B cell (primary cell): ENCODE results near the gene FRYL. TPM values are rescaled to one million over a fixed set of nuclear protein-coding genes. Genes with fewer than 3 reads are reported as not detected.

Experiments
- ATAC-seq: fragments of 200-7000 bp; cut with Tn5 transposase; one replicate; pipeline ENCODE4 v1.10.0; 2021; ENCODE audit warnings: low read depth, mild to moderate bottlenecking, moderate number of reproducible peaks, moderate library complexity
- CTCF ChIA-PET: fragments of 350-600 bp; sonication (Branson Sonifier 250); formaldehyde crosslinking; loops from one replicate; lab custom pipeline; 2021; ENCODE audit warnings: antibody characterized with exemption, inconsistent platforms; lab: Charles Lee
- POLR2A ChIA-PET: fragments of 350-600 bp; sonication (Branson Sonifier 250); formaldehyde crosslinking; loops from one replicate; lab custom pipeline; 2021; ENCODE audit warnings: antibody characterized with exemption; lab: Charles Lee
- DNase-seq: peaks from one replicate; pipeline ENCODE4 v3.0.0; 2013
- H2AFZ ChIP-seq: 2 replicates; pipeline ENCODE4 v1.6.1; 2012; ENCODE audit warnings: mild to moderate bottlenecking, low read depth, low read length; ENCODE audit not compliant: insufficient read depth, poor library complexity, severe bottlenecking
- H3K27ac ChIP-seq, 2 donors: 1 replicate in 1 of 2; 2 replicates in 1 of 2; pipeline ENCODE4 v1.5.1; 2012 to 2013; ENCODE audit warnings: low read length in 2 of 2, mild to moderate bottlenecking in 2 of 2, moderate library complexity in 1 of 2
- H3K27me3 ChIP-seq, 4 experiments: fragments of 200-600 bp in 1 of 4; sonication (generic) in 1 of 4; replicated peaks in 1 of 4; 1 replicate in 2 of 4; 2 replicates in 2 of 4; pipeline versions ENCODE4 v1.6.1 to v1.7.0; 2013 to 2016; ENCODE audit warnings: low read length in 3 of 4, mild to moderate bottlenecking in 2 of 4, mixed read lengths in 1 of 4, moderate library complexity in 1 of 4; ENCODE audit not compliant: insufficient read depth in 4 of 4, control insufficient read depth in 3 of 4; ENCODE audit errors: control extremely low read depth in 1 of 4
- H3K36me3 ChIP-seq, 2 experiments: replicated peaks in 1 of 2; 1 replicate in 1 of 2; 2 replicates in 1 of 2; pipeline versions ENCODE4 v1.6.1 to v1.7.1; 2013; ENCODE audit warnings: low read length in 1 of 2; ENCODE audit not compliant: insufficient read depth in 2 of 2, control insufficient read depth in 1 of 2; ENCODE audit errors: control extremely low read depth in 1 of 2, extremely low read depth in 1 of 2
- H3K4me1 ChIP-seq, 2 donors: fragments of 200-600 bp in 1 of 2; sonication (generic) in 1 of 2; 1 replicate in 1 of 2; 2 replicates in 1 of 2; pipeline versions ENCODE4 v1.5.1 to v1.6.1; 2013 to 2017; ENCODE audit warnings: low read length in 2 of 2; ENCODE audit not compliant: control insufficient read depth in 2 of 2, insufficient read depth in 2 of 2
- H3K4me2 ChIP-seq: replicated peaks from 2 replicates; pipeline ENCODE3; 2012; ENCODE audit warnings: mild to moderate bottlenecking, low read depth, low read length; ENCODE audit not compliant: poor library complexity, severe bottlenecking
- H3K4me3 ChIP-seq, 5 experiments: fragments of 200-600 bp in 1 of 5; sonication (generic) in 1 of 5; 1 replicate in 3 of 5; 2 replicates in 2 of 5; pipeline versions ENCODE4 v1.5.1 to v1.7.0; 2011 to 2016; ENCODE audit warnings: low read length in 4 of 5, mild to moderate bottlenecking in 4 of 5, low read depth in 2 of 5, control low read depth in 1 of 5, moderate library complexity in 1 of 5; ENCODE audit not compliant: insufficient read depth in 1 of 5; ENCODE audit errors: control extremely low read depth in 1 of 5, extremely low read depth in 1 of 5
- H3K79me2 ChIP-seq: fragments of 200-600 bp; sonication (generic); one replicate; pipeline ENCODE4 v1.6.0; 2016; ENCODE audit warnings: low read length; ENCODE audit not compliant: control insufficient read depth, insufficient read depth
- H3K9ac ChIP-seq: fragments of 200-600 bp; sonication (generic); 2 replicates; pipeline ENCODE4 v1.6.1; 2017; ENCODE audit warnings: mild to moderate bottlenecking, low read length, moderate library complexity
- H3K9me3 ChIP-seq, 3 donors: one replicate each; pipeline versions ENCODE4 v1.6.1 to v1.7.1; 2013; ENCODE audit warnings: low read length in 2 of 3; ENCODE audit not compliant: control insufficient read depth in 2 of 3, insufficient read depth in 1 of 3; ENCODE audit errors: control extremely low read depth in 1 of 3
- H4K20me1 ChIP-seq: 2 replicates; pipeline ENCODE4 v1.6.0; 2012; ENCODE audit warnings: mild to moderate bottlenecking, low read length; ENCODE audit not compliant: insufficient read depth, control insufficient read depth, poor library complexity, severe bottlenecking
- H3K27ac Mint-ChIP-seq: one replicate; pipeline ENCODE4 v1.8.0; 2021; ENCODE audit warnings: mixed read lengths
- H3K27me3 Mint-ChIP-seq: one replicate; pipeline ENCODE4 v1.8.0; 2021; ENCODE audit warnings: mixed read lengths
- H3K4me1 Mint-ChIP-seq: one replicate; pipeline ENCODE4 v1.8.0; 2021; ENCODE audit warnings: mixed read lengths
- H3K4me3 Mint-ChIP-seq: one replicate; pipeline ENCODE4 v1.8.0; 2021; ENCODE audit warnings: mixed read lengths
- H3K9me3 Mint-ChIP-seq: one replicate; pipeline ENCODE4 v1.8.0; 2022; ENCODE audit warnings: mixed read lengths; ENCODE audit not compliant: insufficient read depth
- CTCF ChIP-seq: fragments of 200-600 bp; IDR thresholded peaks from one replicate; pipeline ENCODE4 v1.8.0; 2022; ENCODE audit warnings: antibody characterized with exemption, mild to moderate bottlenecking
- EZH2 ChIP-seq: IDR thresholded peaks from 2 replicates; pipeline ENCODE4 v1.6.1; 2012; ENCODE audit warnings: borderline replicate concordance, low read depth, mild to moderate bottlenecking, moderate library complexity, low read length; ENCODE audit not compliant: insufficient read depth, poor library complexity, severe bottlenecking
- WGBS: methylation state at CpG from one replicate; pipeline ENCODE4 v1.1.5; 2013; ENCODE audit warnings: missing lambda C conversion rate; ENCODE audit not compliant: insufficient coverage; 5-methylcytosine and 5-hydroxymethylcytosine counted together
- intact Hi-C: fragments of 100-400 bp; cut with micrococcal nuclease; formaldehyde crosslinking; loops from one replicate; pipeline ENCODE4 v1.10.0; 2022
- polyA plus RNA-seq: library from polyadenylated mRNA; depleted of rRNA; stranded (reverse); fragments of >200 nt; gene quantifications from 2 replicates; pipeline ENCODE4 v1.2.3, GENCODE V29; 2012
- total RNA-seq, 2 donors: library from RNA; stranded (reverse); fragments of 120-200 nt in 1 of 2; gene quantifications; 1 replicate in 1 of 2; 2 replicates in 1 of 2; pipeline versions ENCODE4 v1.2.3 to v1.2.4, GENCODE V29; 2013 to 2022

Gene FRYL
- total and polyA plus RNA-seq, 2 donors (not counting 1 experiment from before 2014, with no cell fraction given): 15.5 to 138 TPM

- peaks cover 50% of the 10 kb centered on the region for H3K79me2 ChIP-seq
- Mint-ChIP-seq H3K4me1 (peaks cover 36% of the 10 kb centered on the region), H3K27ac (no peak overlapping the region), H3K27me3 (no peaks in the 10 kb centered on the region), H3K9me3 (no peaks in the 10 kb centered on the region), H3K4me3 (no peak overlapping the region)
- no peaks in the 10 kb centered on the region for H3K27me3 ChIP-seq
- CTCF ChIA-PET: interaction anchor here (0.7 to 4.1 kb wide), 4 partner anchors 28 to 118 kb away, joined by 3 to 36 read pairs (median 3); no protein-coding TSS in a partner anchor
- H3K27ac ChIP-seq: peak overlapping the region in 1 of 2 donors; percentile 24
- no peaks in the 10 kb centered on the region for H3K9me3 ChIP-seq
- DNase-seq: no peak
- H3K4me3 ChIP-seq: no peak overlapping the region
- no peak overlapping the region for H2AFZ ChIP-seq
- H3K9ac ChIP-seq: no peak overlapping the region
- no peak overlapping the region for H3K4me2 ChIP-seq
- H3K4me1 ChIP-seq: peaks cover 6 to 20% of the 10 kb centered on the region in 2 donors
- POLR2A ChIA-PET: interaction anchor here (0.6 kb wide), 1 partner anchor 25 kb away, joined by 3 read pairs; no protein-coding TSS in a partner anchor
- no peaks in the 10 kb centered on the region for H4K20me1 ChIP-seq
- TF ChIP-seq CTCF: no peak
- TF ChIP-seq EZH2: no peak
- H3K36me3 ChIP-seq: peaks cover 0 to 2% of the 10 kb centered on the region in 2 experiments
- intact Hi-C loops: loop anchor here (1.0 to 10.0 kb wide), 4 partner anchors 46 to 226 kb away; partner anchors contain the start of gene OCIAD2
- WGBS: 100% methylated on average over 1 of the region's 12 CpGs
- ATAC-seq: no peak
Observed at GRCh38 chr4:48680848-48681568, 99.1 kb downstream of the FRYL start.

- Histone ChIP-seq H3K9me3 (no peaks in the 10 kb centered on the region), H3K36me3 (no peaks in the 10 kb centered on the region), H4K20me1 (peaks cover 9% of the 10 kb centered on the region), H3K4me2 (no peak overlapping the region), H3K27me3 (no peaks in the 10 kb centered on the region), H2AFZ (no peak overlapping the region), H3K9ac (no peak overlapping the region), H3K4me1 (peaks cover 0 to 3% of the 10 kb centered on the region in 2 donors), H3K4me3 (no peak overlapping the region), H3K27ac (no peak overlapping the region), H3K79me2 (peaks cover 32% of the 10 kb centered on the region)
- H3K4me1 Mint-ChIP-seq: peaks cover 7% of the 10 kb centered on the region
- no peak for ATAC-seq
- H3K9me3 Mint-ChIP-seq: peaks cover 4% of the 10 kb centered on the region
- no peak for TF ChIP-seq CTCF
- no peak for DNase-seq
- ChIA-PET POLR2A (no interaction called here), CTCF (no interaction called here)
- WGBS: no CpG with 5 or more reads among the region's 3 CpGs
- H3K27me3 Mint-ChIP-seq: no peaks in the 10 kb centered on the region
- intact Hi-C loops: no loop called here
- H3K27ac Mint-ChIP-seq: no peak overlapping the region
- no peak overlapping the region for H3K4me3 Mint-ChIP-seq
Observed at GRCh38 chr4:48673537-48673936, 106.5 kb downstream of the FRYL start.
